Fibroblast of the aortic adventitia (primary cell): ENCODE results near the gene ARID1B. TPM values are rescaled to one million over a fixed set of nuclear protein-coding genes. Genes with fewer than 3 reads are reported as not detected.
A peak's percentile ranks its signal among the peaks of the same experiment; 100 is the strongest.

Experiments used
- DNase-seq: peaks from one replicate; pipeline ENCODE4 v3.0.0-alpha.2; 2010; ENCODE audit warnings: low read depth
- H3K4me3 ChIP-seq: 2 replicates; pipeline ENCODE4 v1.5.1; 2011; ENCODE audit warnings: low read depth, mild to moderate bottlenecking, control low read depth, low read length, moderate library complexity
- CTCF ChIP-seq: IDR thresholded peaks from 2 replicates; pipeline ENCODE4 v1.5.1; 2011; ENCODE audit warnings: mild to moderate bottlenecking, low read length, control low read depth, inconsistent platforms; ENCODE audit not compliant: insufficient read depth
- total RNA-seq: library from RNA; depleted of rRNA; stranded (reverse); fragments of >200 nt; gene quantifications from 2 replicates; pipeline ENCODE4 v1.2.3, GENCODE V29; 2012; ENCODE audit warnings: low replicate concordance

ARID1B gene
- total RNA-seq, 1 donor = 55.9 TPM

- no peak overlapping the region for H3K4me3 ChIP-seq
- no peak for TF ChIP-seq CTCF
- peak; percentile 42 for DNase-seq
Observed at GRCh38 chr6:157106487-157106886, 329.3 kb downstream of the ARID1B start.

- DNase-seq = no peak
- no peak for TF ChIP-seq CTCF
- no peak overlapping the region for H3K4me3 ChIP-seq
Observed at GRCh38 chr6:157107571-157107914, 330.4 kb downstream of the ARID1B start.

- DNase-seq = peak; percentile 96
- no peak for TF ChIP-seq CTCF
- H3K4me3 ChIP-seq = peak overlapping the region; percentile 3
Observed at GRCh38 chr6:157107915-157108651, 330.9 kb downstream of the ARID1B start.

DNA sequence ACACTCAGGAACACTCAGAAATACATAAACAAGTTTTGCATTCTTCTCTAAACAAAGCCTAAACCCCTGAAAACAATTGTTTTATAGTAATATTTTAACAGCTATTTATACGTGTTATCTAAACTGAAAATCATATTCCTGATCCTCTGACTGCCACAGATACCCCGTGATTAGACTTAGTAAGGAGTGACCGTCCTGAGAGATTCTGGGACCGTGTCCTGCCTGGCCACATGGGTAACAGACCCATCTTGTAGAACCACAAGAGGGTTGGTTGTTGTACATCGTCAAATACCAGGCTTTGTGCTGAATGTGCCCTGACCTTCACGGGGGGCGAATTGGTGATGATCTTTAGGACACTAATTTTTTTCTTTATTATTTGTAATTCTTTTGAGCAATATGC lies 331.7 kb downstream of the ARID1B start:
- no peak for TF ChIP-seq CTCF
- no peak overlapping the region for H3K4me3 ChIP-seq

DNA sequence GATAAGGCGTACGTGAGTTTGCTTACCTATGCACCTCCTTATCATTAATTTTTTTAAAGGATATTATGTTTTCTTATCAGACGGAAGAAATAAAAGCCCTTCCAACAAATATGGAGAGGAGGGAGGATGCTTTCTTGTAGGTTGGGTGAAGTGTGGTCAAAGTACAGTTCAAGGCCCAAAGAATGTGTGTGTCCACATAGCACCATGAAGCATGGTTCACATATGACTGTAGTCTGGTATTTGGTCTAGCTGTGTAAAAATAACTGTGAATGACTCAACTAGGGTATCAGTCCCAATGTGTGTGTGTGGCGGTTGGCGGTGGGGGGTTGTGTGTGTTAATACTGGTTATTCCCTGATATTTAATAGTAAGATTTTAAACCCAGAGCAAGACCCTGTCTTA lies 333.4 kb downstream of the ARID1B start:
- H3K4me3 ChIP-seq = no peak overlapping the region
- TF ChIP-seq CTCF = no peak
- peak; percentile 46 for DNase-seq

More for the DNA sequence above, 331.7 kb downstream of the ARID1B start:
- DNase-seq = no peak

DNA sequence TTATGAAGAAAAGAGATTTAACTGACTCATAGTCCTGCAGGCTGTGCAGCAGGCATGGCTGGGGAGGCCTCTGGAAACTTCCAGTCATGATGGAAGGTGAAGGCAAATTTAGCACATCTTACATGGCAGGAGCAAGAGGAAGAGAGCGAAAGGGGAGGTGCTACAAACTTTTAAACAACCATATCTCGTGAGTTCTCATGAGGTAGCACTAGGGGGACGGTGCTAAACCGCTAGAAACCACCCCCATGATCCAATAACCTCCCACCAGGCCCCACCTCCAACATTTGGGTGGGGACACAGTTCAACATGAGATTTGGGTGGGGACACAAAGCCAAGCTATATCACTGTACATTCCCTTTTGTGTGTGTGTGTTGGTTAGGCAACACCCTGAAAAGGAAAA lies 336.2 kb downstream of the ARID1B start:
- no peak for DNase-seq
- H3K4me3 ChIP-seq = no peak overlapping the region
- no peak for TF ChIP-seq CTCF

GRCh38 chr6:157116426-157116825 lies 339.2 kb downstream of the ARID1B start:
- H3K4me3 ChIP-seq = no peak overlapping the region
- no peak for DNase-seq
- no peak for TF ChIP-seq CTCF
